Activated T-cell treated with anti-CD3 and anti-CD28 coated beads, Interleukin-2, amount 50 U/mL, for 48 hours (primary cell): ENCODE measurements around the gene HGF.
"Not testable (repeated sequence)": the region's sequence is repeated elsewhere in the genome, so short reads cannot be mapped to it uniquely, and the experiment has no call there.

Experiments used
- DNase-seq, 2 experiments: peaks; one replicate each; pipeline ENCODE4 v3.0.0-alpha.2; 2020

HGF gene

DNA sequence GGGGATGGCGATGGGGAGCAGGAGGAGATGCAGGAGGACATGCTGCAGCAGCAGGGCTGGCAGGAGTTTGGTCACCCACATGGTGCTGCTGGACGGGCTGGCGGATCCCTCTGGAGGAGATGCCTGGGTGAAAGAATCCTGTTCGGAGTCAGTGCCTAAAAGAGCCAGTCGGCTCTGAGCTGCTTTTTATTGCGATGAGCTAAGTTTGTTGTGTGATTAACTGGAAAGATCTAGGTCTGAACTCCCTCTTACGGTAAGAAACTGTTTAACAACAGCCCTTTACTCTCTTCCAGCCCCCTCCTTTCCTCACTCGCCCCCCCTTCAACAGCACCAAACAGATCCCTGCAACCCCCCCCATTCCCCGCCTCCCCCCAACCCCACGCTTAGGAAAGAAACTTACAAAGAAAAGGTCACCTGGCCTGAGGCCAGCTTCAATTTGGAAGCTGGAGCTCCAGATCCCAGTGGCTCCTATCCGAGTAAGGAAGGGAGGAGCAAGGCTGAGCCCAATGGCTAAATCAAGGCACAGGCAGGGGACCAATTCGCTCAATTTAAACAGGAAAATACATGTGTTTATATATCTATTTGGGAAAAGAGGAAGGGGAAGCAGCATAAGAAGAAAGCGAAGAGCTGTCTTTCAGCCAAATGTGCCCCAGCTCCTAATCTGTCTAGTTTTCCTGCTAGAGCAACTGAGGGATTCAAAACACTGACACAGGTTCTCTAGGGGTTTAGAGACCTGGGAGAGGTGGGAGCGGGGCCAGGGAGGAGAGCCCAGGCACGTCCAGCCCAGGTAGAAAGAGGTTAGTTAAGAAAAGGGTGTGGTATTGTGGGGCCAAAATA lies at the start of gene HGF:
Gene HGF, minus strand, starts transcription at position 157 of the 837 bp plus-strand sequence. Its CDS starts 76 bp downstream, at position 81.
- DNase-seq = no peak

DNA sequence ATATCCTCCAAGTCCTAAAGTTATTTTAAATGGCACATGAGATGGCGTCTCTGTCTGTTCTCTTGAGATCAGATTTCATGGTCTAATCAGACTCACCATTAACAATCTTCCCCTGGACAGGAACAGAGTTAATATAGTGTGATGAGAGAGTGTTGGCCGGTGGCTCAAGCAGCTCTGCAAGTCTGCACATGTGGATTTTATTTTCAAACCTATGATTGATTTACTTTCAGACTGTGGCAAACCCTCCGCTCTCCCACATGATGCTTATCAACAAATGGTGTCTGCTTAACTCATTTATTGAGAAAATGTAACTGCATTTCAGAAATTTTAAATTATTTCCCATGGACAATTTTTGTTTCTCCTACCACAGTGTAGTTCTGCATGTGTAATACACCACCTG lies 46.5 kb upstream of the HGF start:
- DNase-seq = no peak

DNA sequence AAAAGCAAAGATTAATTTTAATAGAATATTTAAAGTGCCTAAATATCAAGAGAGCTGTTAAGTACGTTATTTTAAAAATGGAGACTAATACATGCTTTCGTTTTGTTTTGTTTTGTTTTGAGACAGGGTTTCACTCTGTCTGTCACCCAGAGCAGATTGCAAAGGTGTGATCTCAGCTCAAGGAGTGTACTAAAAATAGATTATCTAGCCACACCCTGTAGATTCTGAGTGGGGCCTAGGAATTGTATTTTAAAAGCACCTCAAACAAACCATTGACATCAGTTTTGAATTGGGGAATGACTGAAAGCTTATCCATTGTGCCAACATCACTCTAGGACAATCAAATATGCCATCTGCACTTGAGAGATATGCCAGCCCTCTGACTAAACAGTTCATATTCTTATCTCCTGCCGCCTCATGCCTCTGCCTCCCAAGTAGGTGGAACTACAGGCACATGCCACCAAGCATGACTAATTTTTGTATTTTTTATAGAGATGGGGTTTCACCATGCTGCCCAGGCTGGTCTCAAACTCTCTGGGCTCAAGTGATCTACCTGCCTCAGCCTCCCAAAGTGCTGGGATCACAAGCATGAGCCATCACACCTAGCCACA lies 43.1 kb upstream of the HGF start:
- DNase-seq = not testable (repeated sequence)

DNA sequence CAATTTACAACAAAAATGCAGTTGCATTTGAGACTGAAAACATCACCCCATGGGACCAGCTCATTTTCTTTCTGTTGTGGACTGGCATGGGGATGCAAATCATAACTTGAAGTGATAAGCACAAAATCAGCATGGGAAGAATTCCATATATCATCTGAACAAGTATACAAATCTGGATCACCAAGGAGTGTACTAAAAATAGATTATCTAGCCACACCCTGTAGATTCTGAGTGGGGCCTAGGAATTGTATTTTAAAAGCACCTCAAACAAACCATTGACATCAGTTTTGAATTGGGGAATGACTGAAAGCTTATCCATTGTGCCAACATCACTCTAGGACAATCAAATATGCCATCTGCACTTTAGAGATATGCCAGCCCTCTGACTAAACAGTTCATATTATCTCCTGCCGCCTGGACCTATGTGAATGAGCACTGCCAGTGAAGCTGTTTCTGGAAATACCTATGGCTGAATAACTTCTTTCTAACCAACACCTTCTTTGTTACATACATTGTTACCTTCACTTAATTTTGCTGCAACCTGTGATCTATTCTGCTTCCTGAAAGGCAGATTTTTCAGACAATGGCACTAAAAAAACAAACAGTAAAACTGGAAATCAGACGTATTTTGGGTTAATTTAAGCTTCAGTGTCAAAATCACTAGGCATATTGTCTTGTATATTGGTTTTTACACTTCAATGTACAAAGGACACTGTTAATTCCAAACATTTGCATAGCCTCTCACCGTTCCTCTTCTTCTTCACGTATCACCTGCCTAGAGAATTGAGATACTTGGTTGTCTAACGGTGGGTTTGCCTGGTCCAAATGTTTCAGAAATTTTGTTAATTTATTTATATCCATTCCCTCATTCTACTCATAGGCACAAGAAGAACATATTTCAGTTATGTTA lies 42.4 kb upstream of the HGF start:
- DNase-seq = no peak

DNA sequence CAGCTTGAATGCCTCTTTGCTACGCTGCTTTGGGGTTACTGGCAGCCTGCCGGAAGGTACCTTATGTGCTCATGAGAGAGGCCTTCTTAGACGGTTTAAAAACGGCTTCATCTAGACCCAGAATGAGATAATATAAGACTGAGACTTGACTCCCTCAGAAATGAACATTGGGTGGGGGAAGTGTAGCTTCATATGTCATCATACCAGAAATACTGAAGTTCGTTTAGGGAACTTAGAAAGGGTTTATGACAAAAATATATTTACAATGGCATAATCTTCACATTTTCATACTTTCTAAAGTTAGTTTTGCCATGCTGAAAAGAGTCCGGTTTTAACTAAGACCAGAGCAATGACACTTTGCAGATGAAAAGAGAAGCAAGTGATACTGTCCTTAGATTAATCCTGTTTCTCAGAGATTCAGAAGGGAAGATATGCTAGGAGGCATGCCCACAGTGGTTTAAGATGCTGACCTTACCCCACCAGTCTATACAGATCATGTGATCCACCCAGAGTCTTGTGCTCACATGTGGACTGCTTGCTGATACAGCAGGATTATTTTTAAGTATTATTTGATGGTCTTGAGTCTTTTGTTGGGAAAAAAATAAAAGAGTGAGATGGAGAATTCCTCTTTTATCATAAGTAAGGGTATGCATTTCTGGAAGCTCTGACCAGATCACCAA lies 40.8 kb upstream of the HGF start:
- no peak for DNase-seq

DNA sequence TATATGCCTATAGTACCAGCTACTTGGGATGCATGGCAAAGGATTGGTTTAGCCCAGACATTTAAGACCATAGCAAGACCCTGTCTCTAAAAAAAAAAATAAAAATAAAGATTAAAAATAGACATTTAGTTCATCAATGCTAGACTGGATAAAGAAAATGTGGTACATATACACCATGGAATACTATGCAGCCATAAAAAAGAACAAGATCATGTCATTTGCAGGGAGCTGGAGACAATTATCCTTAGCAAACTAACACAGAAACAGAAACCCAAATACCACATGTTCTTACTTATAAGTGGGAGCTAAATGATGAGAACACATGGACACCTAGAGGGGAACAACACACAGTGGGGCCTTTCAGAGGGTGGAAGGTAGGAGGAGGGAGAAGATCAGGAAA lies 38.5 kb upstream of the HGF start:
- DNase-seq = not testable (repeated sequence)

DNA sequence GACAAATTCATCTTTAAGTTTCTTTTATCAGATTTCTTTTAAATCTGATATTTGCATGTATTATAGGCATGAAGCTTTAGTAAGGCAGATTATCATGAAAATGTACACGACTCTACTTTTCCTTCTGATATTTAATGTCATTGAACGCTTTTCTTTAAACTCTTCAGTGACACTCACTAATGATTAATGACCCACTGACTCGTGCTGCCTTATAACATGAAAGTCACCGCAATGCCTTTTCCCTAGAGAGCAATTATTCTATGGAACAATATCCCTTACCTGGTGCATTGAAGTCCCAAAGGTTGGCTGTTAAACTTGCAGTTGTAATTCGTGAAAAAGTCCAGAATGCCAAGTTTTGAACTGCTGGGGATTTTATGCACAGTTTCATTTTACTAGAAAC lies 33.4 kb upstream of the HGF start:
- DNase-seq = no peak

DNA sequence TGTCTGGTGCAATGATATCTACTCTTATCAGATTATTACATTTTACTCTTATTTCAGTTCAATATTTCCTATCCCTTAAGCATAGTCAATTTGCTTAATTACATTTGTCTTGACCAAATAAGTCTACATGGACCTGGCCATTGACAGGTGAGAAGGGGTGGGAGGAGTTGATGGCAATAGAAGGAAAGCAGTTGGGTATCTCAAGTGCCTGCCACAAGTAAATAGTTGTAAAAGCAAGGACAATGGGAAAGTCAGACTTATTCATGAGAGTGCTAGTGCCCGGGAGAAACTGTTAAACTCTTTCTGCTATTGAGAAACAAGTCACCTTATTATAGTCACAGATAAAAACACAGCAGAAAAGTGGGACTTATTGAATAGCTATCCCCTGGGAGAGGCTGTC lies 32.4 kb upstream of the HGF start:
- no peak for DNase-seq

DNA sequence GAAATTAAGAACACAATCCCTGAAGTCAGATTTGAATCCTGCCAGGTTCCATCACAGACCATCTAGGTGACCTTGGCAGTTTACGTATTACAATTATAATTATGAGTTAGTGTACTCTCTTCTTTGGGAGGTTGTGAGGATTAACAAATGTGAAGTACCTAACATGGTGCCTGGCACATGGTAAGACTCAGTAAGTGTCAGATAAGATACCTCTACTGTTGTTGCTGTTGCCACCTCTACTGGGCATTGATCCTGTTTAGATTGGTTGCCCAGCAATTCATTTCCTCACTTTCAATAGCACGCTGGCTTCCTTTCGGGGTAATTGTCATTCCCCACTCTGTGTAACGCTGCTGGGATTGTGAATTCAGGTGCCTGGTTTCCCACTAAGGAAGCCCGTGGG lies 31.7 kb upstream of the HGF start:
- DNase-seq = no peak

DNA sequence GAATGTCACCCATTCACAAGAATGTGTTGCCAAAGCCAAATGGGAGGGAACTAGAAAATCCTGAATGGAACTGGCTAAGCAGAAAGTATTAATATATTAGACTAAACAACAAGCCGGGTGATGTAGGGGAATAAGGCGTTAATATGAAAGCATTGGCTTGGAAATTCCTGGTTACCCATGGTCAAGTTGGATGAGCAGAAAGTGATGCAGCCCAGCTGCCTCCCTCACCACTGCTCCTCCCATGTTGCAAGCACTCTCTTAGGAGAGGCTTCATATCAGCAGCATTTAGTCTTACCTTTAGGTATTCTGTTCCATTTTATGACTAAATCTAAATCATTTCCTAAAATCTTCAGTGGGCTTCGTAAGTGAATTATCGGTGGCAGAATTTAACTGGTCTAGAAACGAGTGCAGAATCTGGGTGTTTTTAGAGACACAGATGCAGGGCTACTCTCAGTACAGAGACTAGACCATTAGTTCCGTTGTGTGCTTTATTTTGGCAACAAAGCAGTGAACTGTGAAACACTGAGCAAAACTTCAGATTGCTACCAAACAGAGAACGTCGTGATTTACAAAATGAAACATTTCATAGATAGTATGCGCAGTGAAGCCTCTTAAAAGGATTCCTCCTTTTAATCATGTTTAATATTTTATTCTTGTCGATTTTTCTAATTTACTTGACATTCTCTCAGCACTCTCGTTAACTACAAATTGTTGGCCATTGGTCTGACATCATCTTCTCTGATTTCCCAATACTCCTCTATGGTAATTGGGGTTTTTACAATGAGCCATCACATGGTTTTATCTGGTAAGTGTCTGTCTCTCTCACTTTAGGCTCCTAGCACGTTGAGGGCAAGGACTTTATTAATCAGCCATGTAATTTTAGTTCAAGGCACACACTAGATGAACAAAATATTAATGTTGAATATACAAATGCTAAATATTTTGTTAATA lies 22.0 kb upstream of the HGF start:
- DNase-seq = no peak

DNA sequence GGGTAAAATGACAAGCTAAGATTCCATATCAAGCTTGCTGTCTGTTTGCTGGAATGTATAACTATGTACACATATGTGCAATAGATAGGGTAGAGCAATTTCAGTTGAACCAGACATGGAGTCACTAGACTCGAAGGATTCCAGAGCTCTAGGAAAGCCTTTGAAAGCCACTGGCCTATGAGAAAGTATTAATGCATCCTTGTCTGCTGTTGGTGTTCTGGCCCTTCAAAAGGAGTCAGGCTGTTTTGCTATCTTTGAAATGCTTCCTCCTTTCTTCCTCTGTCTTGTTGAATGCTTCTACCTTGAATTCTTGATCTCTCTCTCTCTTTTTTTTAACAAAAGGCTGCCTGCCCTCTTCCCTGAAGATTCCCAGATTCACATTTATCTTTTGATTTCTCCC lies 20.8 kb upstream of the HGF start:
- no peak for DNase-seq

DNA sequence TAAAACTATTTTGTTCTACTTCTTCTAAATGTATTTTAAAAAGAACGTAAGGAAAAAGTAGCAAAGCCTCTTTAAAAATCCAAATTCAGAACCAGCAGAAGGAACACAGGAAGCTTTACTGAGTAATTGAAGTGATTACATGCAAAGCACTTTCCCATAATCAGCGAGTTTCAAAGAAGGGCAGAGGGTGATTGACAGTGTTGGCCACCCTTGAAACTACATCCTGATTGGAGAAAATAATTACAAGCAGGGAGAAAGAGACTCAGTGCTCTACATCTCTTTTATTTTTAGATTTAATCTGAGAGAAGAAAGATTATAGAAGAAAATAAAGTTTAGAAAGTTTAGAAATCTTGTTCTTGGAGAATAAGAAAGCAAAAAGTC lies 20.3 kb upstream of the HGF start:
- DNase-seq = no peak

DNA sequence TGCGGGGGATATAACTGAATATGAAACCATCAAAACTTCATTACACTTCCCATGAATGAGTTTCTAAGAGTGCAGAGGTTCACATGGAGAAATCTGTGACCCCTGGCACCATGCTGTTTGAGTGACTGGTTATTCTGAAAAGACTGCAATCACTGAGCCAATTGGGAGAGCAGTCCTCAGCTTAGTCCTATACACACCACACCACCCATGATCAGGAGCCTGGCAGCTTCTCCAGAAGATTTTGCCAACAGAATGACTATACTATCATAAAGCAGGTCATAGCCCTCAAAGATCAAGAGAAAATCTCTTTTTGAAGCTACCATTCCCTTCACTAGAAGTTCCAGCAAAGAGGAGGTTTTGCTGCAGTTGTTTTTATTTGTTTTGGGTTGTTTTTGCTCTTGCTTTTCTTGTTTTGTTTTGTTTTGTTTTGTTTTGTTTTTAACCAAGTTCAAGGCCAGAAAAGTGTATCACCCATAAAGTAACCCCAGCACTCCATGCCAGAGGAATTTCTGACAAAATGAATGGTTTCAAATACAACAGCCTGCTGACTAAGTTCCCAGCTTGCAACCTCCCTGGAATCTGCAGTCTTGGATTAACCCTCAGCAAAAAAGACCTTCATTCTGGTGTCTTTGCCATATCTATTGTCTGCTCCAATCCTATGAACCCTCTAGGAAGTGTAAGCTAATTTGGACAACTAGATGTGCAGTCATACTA lies 19.7 kb upstream of the HGF start:
- DNase-seq = no peak

DNA sequence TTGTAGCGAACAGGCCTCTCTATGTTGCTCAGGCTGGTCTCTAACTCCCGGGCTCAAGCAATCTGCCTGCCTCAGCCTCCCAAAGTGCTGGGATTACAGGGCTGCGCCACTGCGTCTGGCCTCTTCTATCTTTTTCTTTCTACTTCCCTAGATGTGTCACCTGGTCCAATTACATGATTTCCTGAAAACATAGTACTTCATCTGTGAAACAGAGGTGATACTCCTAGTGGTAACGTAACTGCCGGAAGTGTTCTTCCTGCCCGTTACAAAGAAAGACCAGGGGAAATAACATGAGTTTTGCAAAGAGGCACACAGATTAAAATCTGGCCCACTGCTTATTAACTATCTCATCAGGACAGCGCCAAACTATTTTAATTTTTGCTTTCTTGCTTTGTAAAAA lies 18.4 kb upstream of the HGF start:
- no peak for DNase-seq

DNA sequence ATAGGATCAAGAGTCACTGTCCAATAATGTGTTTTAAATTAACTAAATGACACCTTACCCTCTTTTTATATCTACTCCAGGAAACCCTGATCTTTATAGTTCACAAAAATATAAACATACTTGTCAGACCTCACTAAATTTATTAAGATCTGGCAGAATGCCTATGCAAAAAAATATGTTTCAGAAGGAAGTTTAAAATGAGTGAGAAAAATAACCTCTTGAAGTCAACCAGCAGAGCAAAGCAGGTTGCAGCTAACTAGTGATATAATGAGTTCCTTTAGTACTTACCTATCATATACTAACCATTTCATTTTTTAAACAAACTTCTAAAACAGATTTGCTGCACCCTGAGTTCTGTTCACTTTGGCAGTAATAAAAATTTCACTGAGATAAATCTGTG lies 14.0 kb upstream of the HGF start:
- DNase-seq = no peak

DNA sequence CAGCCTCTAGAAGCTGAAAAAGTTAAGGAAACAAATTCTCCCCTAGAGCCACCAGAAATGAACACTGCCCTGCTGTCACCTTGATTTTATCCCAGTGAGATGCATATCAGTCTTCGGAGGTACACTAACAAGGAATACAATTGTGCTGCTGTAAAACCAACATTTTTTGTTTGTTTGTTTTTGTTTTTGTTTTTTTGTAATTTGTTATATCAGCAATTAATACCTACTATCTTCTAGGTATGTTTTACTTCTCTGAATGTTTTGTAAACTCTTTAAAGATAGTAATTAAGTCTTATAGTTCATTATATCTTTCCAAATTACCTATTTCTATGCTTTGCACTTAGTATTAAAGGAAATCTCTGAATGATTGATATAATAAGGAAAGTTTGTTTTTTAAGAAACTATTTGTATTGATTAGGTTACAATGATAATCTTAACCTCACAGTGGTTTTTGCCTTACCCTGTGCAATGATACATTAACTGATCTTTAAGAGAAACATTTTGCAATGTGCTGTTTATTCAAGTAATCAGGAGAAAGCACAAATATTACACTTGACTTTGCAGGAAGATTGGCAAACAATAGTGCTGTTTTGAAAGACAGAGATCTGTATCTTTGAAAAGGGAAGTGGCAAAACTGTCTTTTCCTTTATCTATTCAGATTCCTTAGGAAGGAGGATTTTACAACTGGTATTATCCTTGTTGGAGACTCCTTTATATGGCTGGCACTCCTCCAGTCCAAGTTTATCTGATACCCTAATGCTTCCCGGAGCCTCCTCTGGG lies 11.3 kb upstream of the HGF start:
- no peak for DNase-seq

DNA sequence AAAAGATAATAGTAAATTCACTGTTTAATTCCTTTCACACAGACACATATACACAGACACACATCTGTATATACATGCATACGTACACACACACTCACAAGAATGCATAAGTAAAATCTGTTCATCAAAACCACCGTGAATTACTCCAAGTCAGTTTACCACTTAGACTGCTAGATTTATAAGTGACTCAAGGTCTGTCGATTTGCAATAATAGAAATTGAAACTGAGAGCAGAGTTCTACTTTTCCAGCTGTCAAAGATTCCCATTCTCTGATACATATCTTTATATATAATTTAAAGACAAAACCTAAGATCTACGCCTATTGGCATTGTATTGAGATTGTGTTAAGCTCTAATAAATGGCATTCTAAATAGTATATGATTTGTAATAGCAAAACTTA lies 9.9 kb upstream of the HGF start:
- no peak for DNase-seq

DNA sequence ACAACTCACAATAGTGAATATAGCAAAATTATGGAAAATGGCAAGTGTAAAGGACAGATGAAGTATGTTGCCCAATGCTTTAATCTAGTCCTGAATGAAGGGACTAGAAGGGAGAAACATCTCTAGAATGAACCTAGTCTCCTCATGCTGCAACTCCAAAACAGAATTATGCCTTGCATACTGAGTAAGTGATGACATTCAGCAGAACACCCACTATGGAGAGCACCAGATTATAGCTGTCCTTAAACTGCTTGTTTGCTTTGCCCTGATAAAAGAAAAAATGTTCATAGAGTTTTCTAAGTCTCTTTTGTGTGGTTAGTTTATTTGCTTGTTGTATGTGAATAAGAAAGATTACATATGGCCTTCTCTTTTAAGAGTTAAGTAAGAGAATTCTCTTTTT lies 7.8 kb upstream of the HGF start:
- no peak for DNase-seq

DNA sequence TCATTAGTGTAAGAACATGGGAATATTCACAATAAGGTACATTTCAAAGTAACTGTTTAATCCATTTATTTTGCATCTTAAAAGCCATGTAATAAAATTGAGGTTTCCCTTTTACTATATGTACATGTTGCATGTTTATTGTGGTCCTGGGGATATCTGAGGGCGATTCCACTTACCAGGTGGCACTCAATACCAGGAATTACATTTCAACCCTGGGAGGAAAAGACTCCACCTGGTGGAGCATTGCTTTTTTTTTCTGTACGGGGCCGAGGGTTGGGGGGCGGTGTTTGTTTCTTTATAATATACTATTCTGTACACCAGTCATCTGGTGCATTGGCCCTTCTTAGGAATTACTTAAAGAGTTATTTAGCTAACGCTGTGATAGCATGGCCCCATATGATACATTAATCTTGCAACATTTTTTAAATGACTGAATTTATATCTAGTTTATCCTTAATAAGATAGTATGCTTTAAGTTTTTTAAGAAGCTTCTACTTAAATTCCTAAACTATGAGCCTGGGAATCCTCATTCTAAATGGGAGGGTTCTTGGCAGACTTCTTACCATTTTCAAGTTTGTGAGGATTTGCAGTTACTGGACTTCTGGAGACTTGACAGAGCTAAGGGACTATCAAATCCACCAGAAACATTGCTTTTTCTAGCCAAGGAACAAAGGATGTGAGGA lies 7.2 kb upstream of the HGF start:
- no peak for DNase-seq

DNA sequence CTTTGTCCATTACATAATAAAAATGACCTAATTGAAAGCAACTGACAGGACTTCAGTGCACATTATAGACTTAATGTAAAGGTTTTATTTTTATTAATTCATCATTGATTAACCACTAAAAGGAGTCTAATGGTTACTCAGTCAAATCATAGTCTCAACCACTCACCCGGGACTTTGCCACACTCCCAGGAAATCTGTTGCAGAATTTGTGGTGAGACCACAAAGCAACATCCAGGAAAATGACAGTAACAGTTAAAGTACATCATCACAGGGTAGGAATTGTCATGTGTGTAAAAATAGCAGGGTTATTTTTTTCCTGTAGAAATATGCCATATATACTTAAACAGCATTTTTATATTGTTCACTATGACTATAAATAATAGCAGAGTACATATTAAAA lies 6.3 kb upstream of the HGF start:
- DNase-seq = no peak
